ENCODE results near the gene KIFC3. TPM values are rescaled to one million over a fixed set of nuclear protein-coding genes. Genes with fewer than 3 reads are reported as not detected.
"Not testable (repeated sequence)": the region's sequence is repeated elsewhere in the genome, so short reads cannot be mapped to it uniquely, and the experiment has no call there.

Gene KIFC3
- total RNA-seq, 1 experiment from 2014 or later: 32.6 TPM

DNA sequence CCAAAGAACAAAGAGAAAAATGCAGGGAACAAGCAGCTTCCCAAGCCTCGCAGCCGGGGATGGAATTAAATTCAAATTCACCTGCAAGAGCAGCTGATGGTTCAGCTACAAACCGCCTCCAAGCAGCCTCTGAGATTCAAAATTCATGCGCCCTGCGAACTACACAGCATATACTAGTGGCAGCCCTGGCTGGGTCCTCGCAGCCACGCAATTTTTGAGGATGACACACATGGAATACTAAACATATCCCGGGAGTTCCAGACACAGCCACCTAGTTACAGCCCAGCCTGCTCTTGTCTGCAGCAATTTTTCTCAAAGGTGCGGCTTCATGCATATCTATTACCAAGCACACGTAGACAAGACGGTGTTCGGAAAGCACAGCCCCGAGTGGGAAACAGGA lies 35.9 kb upstream of the KIFC3 start:
- Histone ChIP-seq H3K9me3 (ENCODE audit: low read length) (no peaks in the 10 kb centered on the region), H3F3A (ENCODE audit: low read length, unreplicated experiment) (no peaks in the 10 kb centered on the region), H3K27ac (ENCODE audit: low read length) (no peak overlapping the region), H3K36me3 (ENCODE audit: low read depth, low read length) (no peaks in the 10 kb centered on the region), H2AFZ (ENCODE audit: low read length) (no peak overlapping the region), H3K9me2 (replicated peaks; ENCODE audit: low read length) (no peaks in the 10 kb centered on the region), H3K4me3 (ENCODE audit: low read length) (no peak overlapping the region), H4K20me1 (ENCODE audit: low read length) (no peaks in the 10 kb centered on the region), H3K79me2 (ENCODE audit: low read length) (no peaks in the 10 kb centered on the region), H3K9ac (ENCODE audit: low read length) (no peak overlapping the region), H3K27me3 (ENCODE audit: low read length) (no peaks in the 10 kb centered on the region), H3K4me1 (ENCODE audit: insufficient read depth, low read length) (peaks cover 8% of the 10 kb centered on the region), H3K4me2 (ENCODE audit: low read length) (no peak overlapping the region)
- ChIA-PET POLR2A (ENCODE audit: unreplicated experiment) (no interaction called here), CTCF (no interaction called here)
- no peak for TF ChIP-seq EZH2 (IDR thresholded peaks at IDR 0.05; ENCODE audit: low read length, unreplicated experiment)
- no peak for TF ChIP-seq EZH2phosphoT487 (IDR thresholded peaks at IDR 0.05; ENCODE audit: borderline replicate concordance, low read length)
- TF ChIP-seq, protein P1, sequence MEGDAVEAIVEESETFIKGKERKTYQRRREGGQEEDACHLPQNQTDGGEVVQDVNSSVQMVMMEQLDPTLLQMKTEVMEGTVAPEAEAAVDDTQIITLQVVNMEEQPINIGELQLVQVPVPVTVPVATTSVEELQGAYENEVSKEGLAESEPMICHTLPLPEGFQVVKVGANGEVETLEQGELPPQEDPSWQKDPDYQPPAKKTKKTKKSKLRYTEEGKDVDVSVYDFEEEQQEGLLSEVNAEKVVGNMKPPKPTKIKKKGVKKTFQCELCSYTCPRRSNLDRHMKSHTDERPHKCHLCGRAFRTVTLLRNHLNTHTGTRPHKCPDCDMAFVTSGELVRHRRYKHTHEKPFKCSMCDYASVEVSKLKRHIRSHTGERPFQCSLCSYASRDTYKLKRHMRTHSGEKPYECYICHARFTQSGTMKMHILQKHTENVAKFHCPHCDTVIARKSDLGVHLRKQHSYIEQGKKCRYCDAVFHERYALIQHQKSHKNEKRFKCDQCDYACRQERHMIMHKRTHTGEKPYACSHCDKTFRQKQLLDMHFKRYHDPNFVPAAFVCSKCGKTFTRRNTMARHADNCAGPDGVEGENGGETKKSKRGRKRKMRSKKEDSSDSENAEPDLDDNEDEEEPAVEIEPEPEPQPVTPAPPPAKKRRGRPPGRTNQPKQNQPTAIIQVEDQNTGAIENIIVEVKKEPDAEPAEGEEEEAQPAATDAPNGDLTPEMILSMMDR (conservative IDR thresholded peaks at IDR 0.05; ENCODE audit: low read depth, low read length): no peak
- no TSS peak for BruUV-seq (replicated peaks)
- ATAC-seq: no peak
- intact Hi-C loops (cut with micrococcal nuclease): no loop called here
- DNase-seq: no peak

DNA sequence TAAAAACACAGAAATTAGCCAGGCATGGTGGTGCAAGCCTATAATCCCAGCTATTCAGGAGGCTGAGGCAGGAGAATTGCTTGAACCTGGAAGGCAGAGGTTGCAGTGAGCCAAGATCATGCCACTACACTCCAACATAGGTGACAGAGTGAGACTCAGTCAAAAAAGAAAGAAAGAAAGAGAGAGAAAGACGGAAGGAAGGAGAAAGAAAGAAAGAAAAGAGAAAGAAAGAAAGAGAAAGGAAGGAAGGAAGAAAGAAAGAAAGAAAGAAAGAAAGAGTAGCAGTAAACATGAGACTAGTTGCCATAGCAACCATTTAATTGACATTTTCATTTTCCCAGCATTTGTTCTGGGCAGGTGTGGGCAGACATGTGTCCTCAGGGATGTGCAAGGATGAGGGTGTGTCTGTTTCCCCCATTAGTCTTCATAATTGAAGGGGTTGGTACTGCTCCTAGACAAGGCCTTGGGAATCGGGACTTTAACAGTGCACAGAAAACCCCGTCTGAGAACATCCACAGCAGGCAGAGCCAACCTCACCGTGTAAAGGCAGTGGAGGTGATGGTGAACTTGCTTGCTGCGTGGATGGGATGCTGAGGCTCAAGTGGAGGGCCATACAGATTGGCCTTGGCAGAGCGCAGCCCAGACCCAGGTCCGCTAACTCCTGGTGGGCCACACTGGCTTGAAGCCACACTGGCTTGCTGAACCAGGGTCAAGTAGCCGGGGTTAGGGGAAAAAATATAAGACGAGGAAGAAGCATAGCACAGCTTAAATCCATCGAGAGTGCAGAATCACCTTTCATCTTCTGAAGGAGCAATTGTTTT lies 35.2 kb upstream of the KIFC3 start:
- H3K27ac ChIP-seq (ENCODE audit: low read length): no peak overlapping the region
- no peak overlapping the region for H3K4me3 ChIP-seq (ENCODE audit: low read length)
- no peaks in the 10 kb centered on the region for H3K9me3 ChIP-seq (ENCODE audit: low read length)
- no peak overlapping the region for H2AFZ ChIP-seq (ENCODE audit: low read length)
- H3F3A ChIP-seq (ENCODE audit: low read length, unreplicated experiment): no peaks in the 10 kb centered on the region
- intact Hi-C loops (cut with micrococcal nuclease): no loop called here
- no peak for ATAC-seq
- no peak for DNase-seq
- no peaks in the 10 kb centered on the region for H3K79me2 ChIP-seq (ENCODE audit: low read length)
- ChIA-PET POLR2A (ENCODE audit: unreplicated experiment) (no interaction called here), CTCF (no interaction called here)
- no peak overlapping the region for H3K4me2 ChIP-seq (ENCODE audit: low read length)
- H3K4me1 ChIP-seq (ENCODE audit: insufficient read depth, low read length): peaks cover 8% of the 10 kb centered on the region
- TF ChIP-seq, protein P1 (conservative IDR thresholded peaks at IDR 0.05; ENCODE audit: low read depth, low read length): no peak
- TF ChIP-seq EZH2 (IDR thresholded peaks at IDR 0.05; ENCODE audit: low read length, unreplicated experiment) (no peak), EZH2phosphoT487 (IDR thresholded peaks at IDR 0.05; ENCODE audit: borderline replicate concordance, low read length) (no peak)
- H3K36me3 ChIP-seq (ENCODE audit: low read depth, low read length): no peaks in the 10 kb centered on the region
- BruUV-seq (replicated peaks): no TSS peak
- no peaks in the 10 kb centered on the region for H3K9me2 ChIP-seq (replicated peaks; ENCODE audit: low read length)
- no peaks in the 10 kb centered on the region for H3K27me3 ChIP-seq (ENCODE audit: low read length)
- H4K20me1 ChIP-seq (ENCODE audit: low read length): no peaks in the 10 kb centered on the region
- H3K9ac ChIP-seq (ENCODE audit: low read length): no peak overlapping the region

DNA sequence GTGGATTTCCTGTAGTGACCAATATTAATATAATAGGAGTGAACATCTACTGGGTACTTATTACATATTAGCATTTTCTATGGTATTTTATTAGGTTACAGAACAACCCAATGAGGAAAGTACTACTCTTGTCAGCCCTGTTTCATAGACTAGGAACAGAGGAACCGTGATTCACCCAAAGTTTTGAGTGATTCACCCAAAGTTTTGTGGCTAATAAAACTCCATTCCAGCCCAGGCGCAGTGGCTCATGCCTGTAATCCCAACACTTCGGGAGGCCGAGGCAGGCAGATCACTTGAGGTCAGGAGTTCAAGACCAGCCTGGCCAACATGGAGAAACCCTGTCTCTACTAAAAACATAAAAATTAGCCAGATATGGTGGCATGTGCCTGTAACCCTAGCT lies 33.1 kb upstream of the KIFC3 start:
- H3K27ac ChIP-seq (ENCODE audit: low read length); H3K9ac ChIP-seq (ENCODE audit: low read length); H3K4me1 ChIP-seq (ENCODE audit: insufficient read depth, low read length); BruUV-seq (replicated peaks); H3K9me3 ChIP-seq (ENCODE audit: low read length); H4K20me1 ChIP-seq (ENCODE audit: low read length); CTCF ChIA-PET; H3K79me2 ChIP-seq (ENCODE audit: low read length); H3K36me3 ChIP-seq (ENCODE audit: low read depth, low read length); H2AFZ ChIP-seq (ENCODE audit: low read length); POLR2A ChIA-PET (ENCODE audit: unreplicated experiment); H3K9me2 ChIP-seq (replicated peaks; ENCODE audit: low read length); intact Hi-C loops (cut with micrococcal nuclease); H3F3A ChIP-seq (ENCODE audit: low read length, unreplicated experiment); H3K27me3 ChIP-seq (ENCODE audit: low read length): not testable (repeated sequence)
- Histone ChIP-seq H3K4me2 (ENCODE audit: low read length) (peak overlapping the region; percentile 54), H3K4me3 (ENCODE audit: low read length) (0 out of 2 replicates have a peak overlapping the region, but pooled peaks have one; percentile 32)
- peak; percentile 64 for ATAC-seq
- DNase-seq: peak; percentile 70

All from PC-3 (cell line).